Neuron (in vitro differentiated cells): ENCODE data around the gene SNX10.
A peak's percentile ranks its signal among the peaks of the same experiment; 100 is the strongest.

Experiments
- H2AFZ ChIP-seq: one replicate; pipeline ENCODE4 v1.6.1; 2013; ENCODE audit warnings: low read depth, mild to moderate bottlenecking, inconsistent platforms, low read length, moderate library complexity
- H3K27me3 ChIP-seq: one replicate; pipeline ENCODE4 v1.6.1; 2013; ENCODE audit warnings: low read length; ENCODE audit not compliant: insufficient read depth
- H3K36me3 ChIP-seq: one replicate; pipeline ENCODE4 v1.6.1; 2013; ENCODE audit warnings: low read length; ENCODE audit not compliant: insufficient read depth
- H3K4me1 ChIP-seq: one replicate; pipeline ENCODE4 v1.6.1; 2013; ENCODE audit warnings: low read length; ENCODE audit not compliant: insufficient read depth
- H3K4me3 ChIP-seq: 2 replicates; pipeline ENCODE4 v1.5.1; 2013; ENCODE audit warnings: mild to moderate bottlenecking, low read length, moderate library complexity
- H3K9me3 ChIP-seq: one replicate; pipeline ENCODE4 v1.6.1; 2013; ENCODE audit warnings: low read length

Gene SNX10

DNA sequence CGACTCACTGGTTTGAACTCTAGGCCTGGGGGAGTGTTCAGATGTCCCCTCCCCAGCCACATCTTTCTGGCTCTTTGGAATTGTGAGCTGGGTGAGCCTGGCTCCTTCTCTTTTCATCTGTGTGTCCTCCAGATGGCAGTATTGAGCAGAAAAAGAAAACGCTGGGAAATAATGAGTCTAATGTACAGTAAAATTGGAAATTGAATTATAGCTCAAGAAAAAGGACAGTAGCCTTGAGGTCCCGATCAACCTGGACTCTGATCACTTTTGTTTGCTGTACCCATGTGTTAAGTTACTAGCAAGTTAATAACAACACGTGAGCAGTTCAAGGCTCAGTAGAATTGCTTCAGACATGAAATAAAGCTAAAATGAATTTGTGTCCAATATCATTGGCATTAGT, 77.9 kb downstream of the SNX10 start:
- Histone ChIP-seq H3K36me3 (peaks cover 15% of the 10 kb centered on the region), H3K9me3 (no peaks in the 10 kb centered on the region), H3K4me1 (peaks cover 24% of the 10 kb centered on the region), H3K27me3 (no peaks in the 10 kb centered on the region), H2AFZ (no peak overlapping the region), H3K4me3 (no peak overlapping the region)

DNA sequence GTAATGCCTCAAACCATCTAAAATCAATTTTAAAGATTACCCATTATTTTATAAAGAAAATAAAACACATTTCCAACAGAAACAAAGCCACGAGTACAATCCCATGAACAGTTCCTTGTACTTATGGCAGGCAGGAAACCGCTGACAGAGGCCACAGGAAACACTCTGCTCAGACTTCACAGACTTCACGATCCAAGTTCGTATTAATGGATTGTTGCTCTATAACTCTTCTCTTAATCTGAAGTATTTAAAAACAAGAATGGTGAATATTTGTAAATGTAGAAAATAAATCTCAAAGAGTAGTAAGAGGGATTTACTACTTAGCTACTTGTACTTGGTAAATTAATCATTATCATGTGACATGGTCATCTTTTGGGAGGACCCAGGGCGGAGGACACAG, 78.3 kb downstream of the SNX10 start:
- H3K27me3 ChIP-seq = no peaks in the 10 kb centered on the region
- no peak overlapping the region for H3K4me3 ChIP-seq
- no peak overlapping the region for H2AFZ ChIP-seq
- H3K4me1 ChIP-seq = peaks cover 24% of the 10 kb centered on the region
- peaks cover 15% of the 10 kb centered on the region for H3K36me3 ChIP-seq
- no peaks in the 10 kb centered on the region for H3K9me3 ChIP-seq

GRCh38 chr7:26372249-26372648, 80.6 kb downstream of the SNX10 start:
- Histone ChIP-seq H3K27me3 (no peaks in the 10 kb centered on the region), H3K36me3 (peaks cover 15% of the 10 kb centered on the region), H3K9me3 (no peaks in the 10 kb centered on the region), H3K4me3 (no peak overlapping the region), H2AFZ (no peak overlapping the region), H3K4me1 (peaks cover 23% of the 10 kb centered on the region)

- peak overlapping the region; percentile 92 for H3K4me3 ChIP-seq
- no peaks in the 10 kb centered on the region for H3K27me3 ChIP-seq
- peaks cover 15% of the 10 kb centered on the region for H3K36me3 ChIP-seq
- no peak overlapping the region for H2AFZ ChIP-seq
- H3K4me1 ChIP-seq = peaks cover 26% of the 10 kb centered on the region
- H3K9me3 ChIP-seq = no peaks in the 10 kb centered on the region
Observed at GRCh38 chr7:26372704-26373103, 81.0 kb downstream of the SNX10 start.

DNA sequence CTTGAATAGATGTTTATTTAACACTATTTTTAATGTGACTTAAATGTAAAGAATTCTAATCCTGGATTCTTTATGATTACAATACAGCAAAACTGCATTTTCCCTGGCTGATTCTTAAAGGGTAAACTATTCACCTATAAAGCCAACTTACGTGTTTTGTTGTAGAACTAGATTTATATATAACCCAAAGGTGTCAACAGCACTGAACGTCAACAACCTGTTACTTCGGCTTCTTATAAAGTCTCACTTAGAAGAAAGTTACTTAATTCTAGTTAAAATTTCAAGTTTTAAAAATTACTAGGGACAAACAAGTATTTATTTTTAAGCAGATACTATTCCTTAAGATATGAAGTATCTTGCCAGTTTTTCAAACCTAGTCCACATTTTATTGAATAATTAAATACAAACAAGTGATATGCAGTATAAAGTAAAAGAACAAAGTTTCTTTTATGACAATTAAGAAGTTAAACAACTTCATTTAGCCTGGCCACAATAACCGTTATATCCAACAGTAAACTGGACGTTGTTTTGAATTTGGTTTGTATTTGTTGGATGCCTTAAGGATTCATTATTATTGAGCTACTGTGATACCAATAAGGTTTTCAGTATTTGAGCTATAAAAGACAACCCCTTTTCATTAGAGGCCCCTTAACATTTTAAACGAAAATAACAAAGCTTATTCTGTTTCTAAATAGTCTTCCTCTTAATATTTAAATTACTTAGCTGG, 83.1 kb downstream of the SNX10 start:
- Histone ChIP-seq H2AFZ (no peak overlapping the region), H3K36me3 (peaks cover 15% of the 10 kb centered on the region), H3K4me1 (peaks cover 24% of the 10 kb centered on the region), H3K27me3 (no peaks in the 10 kb centered on the region), H3K4me3 (peak overlapping the region; percentile 92), H3K9me3 (no peaks in the 10 kb centered on the region)

DNA sequence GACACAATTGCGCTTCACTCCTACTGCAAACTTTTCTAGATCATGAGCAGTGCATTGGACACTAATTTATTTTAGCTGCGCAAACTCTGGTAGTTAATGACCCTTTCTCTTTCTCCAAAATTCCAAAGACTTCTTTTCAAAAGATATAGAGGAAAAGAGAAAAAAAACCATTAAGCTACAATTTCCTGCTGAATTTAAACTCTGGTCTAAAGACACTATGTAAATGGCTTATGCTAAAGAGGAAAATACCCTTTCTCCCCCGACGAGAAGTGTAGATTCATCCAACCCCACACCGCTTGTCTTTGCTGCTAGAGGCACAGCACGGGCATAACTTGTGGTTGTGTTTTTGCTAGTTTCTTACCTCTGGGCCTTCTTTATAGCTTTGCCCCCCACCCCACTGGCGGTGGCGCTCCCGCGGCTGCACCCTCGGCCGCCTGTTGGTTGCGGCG, 84.1 kb downstream of the SNX10 start:
- Histone ChIP-seq H3K4me1 (peaks cover 18% of the 10 kb centered on the region), H3K9me3 (no peaks in the 10 kb centered on the region), H2AFZ (peak overlapping the region; percentile 47), H3K27me3 (no peaks in the 10 kb centered on the region), H3K36me3 (peaks cover 15% of the 10 kb centered on the region), H3K4me3 (peak overlapping the region; percentile 92)

DNA sequence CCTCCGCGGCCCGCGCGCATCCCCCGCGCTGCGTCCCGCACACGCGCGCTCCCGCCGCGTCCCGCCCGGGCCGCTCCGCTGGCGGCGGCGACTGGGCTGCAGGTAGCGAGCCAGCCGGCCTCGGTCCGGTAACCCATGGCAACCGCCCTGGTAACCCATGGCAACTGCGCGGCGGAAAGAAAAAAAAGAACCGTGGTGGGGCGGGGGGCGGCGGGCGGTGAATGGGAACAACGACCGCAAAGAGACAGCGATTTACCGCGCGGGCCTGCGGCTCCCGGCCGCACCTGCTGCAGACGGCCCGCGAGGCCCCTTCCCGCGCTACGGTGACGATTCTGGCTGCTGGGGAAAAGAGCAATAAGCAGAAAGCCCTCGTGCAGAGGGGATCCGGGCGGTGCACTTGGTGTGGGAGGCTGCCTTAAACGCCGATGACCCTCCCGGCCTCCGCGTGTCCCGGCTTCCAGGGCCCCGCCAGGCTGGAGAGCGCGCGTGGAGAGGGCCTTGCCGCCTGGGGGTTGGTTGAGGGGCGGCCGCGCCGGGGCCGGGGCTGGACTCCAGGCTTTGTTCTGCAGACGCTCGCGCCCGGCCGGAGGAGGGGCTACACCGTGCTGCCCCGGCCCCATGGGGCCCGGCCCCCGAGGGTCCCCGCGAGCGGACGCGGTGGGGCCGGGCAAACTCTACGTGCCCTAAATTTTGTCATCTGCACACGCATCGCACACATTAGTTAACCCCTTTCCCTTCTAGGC, 84.7 kb downstream of the SNX10 start:
- peak overlapping the region; percentile 92 for H3K4me3 ChIP-seq
- H3K9me3 ChIP-seq = no peaks in the 10 kb centered on the region
- H2AFZ ChIP-seq = peak overlapping the region; percentile 47
- peaks cover 18% of the 10 kb centered on the region for H3K4me1 ChIP-seq
- H3K36me3 ChIP-seq = peaks cover 10% of the 10 kb centered on the region
- no peaks in the 10 kb centered on the region for H3K27me3 ChIP-seq

GRCh38 chr7:26378016-26378415, 86.4 kb downstream of the SNX10 start:
- no peaks in the 10 kb centered on the region for H3K9me3 ChIP-seq
- no peak overlapping the region for H2AFZ ChIP-seq
- no peaks in the 10 kb centered on the region for H3K27me3 ChIP-seq
- H3K4me3 ChIP-seq = no peak overlapping the region
- H3K4me1 ChIP-seq = peaks cover 13% of the 10 kb centered on the region
- H3K36me3 ChIP-seq = no peaks in the 10 kb centered on the region

DNA sequence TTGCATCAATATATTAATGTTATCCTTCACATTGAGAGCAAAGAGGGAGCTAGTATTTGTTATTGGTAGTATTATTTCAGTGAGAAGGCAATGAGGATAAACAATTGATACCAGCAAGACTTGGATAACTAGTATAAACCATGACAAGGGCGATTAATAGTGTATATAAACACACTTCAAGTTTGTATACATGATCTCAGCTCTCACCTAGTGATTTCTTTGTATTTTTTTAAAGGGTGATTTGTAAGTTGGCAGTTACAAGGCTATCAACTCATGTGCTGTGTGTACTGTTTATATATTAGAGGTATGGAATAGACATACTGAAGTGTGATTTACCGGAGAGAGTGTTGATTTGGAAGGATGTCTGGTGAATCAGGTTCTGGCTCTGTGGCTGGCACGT, 88.0 kb downstream of the SNX10 start:
- peaks cover 10% of the 10 kb centered on the region for H3K4me1 ChIP-seq

GRCh38 chr7:26381476-26382353, 90.1 kb downstream of the SNX10 start:
- H3K27me3 ChIP-seq = no peaks in the 10 kb centered on the region
- H2AFZ ChIP-seq = no peak overlapping the region
- H3K4me3 ChIP-seq = no peak overlapping the region

More for the DNA sequence above, 88.0 kb downstream of the SNX10 start:
- H3K4me3 ChIP-seq = no peak overlapping the region
- no peaks in the 10 kb centered on the region for H3K9me3 ChIP-seq
- no peak overlapping the region for H2AFZ ChIP-seq
- H3K27me3 ChIP-seq = no peaks in the 10 kb centered on the region
- H3K36me3 ChIP-seq = no peaks in the 10 kb centered on the region

DNA sequence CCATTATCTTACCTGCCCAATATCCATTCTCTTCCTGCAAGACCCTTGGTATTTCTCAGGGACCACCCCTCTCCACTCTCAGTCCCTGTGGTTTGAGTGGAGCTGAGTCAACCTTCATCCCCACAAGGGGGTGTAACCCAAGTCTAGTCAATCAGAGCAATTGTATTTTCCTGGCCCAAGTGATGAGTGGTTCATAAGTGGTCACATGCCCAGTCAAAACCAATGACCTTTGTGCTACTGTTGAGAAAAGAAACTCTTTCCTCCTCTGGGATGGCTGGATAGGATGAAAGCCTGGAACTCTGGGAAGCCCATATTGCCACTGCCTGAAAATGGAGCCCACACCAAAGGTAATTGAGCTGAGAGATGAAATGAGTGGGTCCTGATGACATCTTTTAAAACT, 93.6 kb downstream of the SNX10 start:
- Histone ChIP-seq H3K36me3 (no peaks in the 10 kb centered on the region), H2AFZ (no peak overlapping the region), H3K4me3 (no peak overlapping the region)

More at GRCh38 chr7:26381476-26382353, 90.1 kb downstream of the SNX10 start:
- no peaks in the 10 kb centered on the region for H3K9me3 ChIP-seq
- no peaks in the 10 kb centered on the region for H3K36me3 ChIP-seq
- H3K4me1 ChIP-seq = peaks cover 10% of the 10 kb centered on the region

GRCh38 chr7:26387731-26388130, 96.1 kb downstream of the SNX10 start:
- Histone ChIP-seq H3K4me1 (peaks cover 38% of the 10 kb centered on the region), H3K27me3 (no peaks in the 10 kb centered on the region), H2AFZ (no peak overlapping the region), H3K4me3 (no peak overlapping the region), H3K36me3 (no peaks in the 10 kb centered on the region), H3K9me3 (no peaks in the 10 kb centered on the region)

More for the DNA sequence above, 93.6 kb downstream of the SNX10 start:
- Histone ChIP-seq H3K9me3 (no peaks in the 10 kb centered on the region), H3K4me1 (peaks cover 25% of the 10 kb centered on the region), H3K27me3 (no peaks in the 10 kb centered on the region)

DNA sequence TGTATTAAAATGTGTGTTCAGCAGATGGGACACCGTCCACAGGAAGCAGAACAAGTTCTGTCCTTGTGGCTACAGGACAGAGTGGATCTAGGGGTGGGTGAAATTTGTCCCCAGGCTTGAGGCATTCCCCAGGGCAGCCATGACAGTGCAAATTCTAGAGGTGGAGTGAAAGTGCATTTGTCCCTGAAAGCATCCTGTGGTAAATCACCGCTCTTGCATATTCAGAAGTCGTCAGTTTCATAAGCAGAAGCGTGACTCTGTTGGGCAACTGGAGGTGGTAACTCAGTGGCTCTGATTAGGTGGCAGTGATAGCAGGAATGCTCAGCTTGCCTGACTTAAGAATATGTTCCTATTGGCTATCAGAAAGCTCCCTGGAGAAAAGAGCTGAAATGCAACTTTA, 96.6 kb downstream of the SNX10 start:
- Histone ChIP-seq H3K27me3 (no peaks in the 10 kb centered on the region), H2AFZ (no peak overlapping the region), H3K4me3 (no peak overlapping the region), H3K4me1 (peaks cover 38% of the 10 kb centered on the region), H3K36me3 (no peaks in the 10 kb centered on the region), H3K9me3 (no peaks in the 10 kb centered on the region)
